GM23338 (cell line): Measurements from ENCODE around the gene DUSP7. TPM values are rescaled to one million over a fixed set of nuclear protein-coding genes. Genes with fewer than 3 reads are reported as not detected.

Experiments used
- ATAC-seq: fragments of 200-7000 bp; cut with Tn5 transposase; 3 replicates; pipeline ENCODE4 v1.9.1; 2020
- DNase-seq: peaks from one replicate; pipeline ENCODE4 v3.0.0-alpha.2; 2015; ENCODE audit warnings: low spot score
- H2AFZ ChIP-seq: fragments of 200-600 bp; sonication (generic); 2 replicates; pipeline ENCODE4 v1.8.0; 2016; ENCODE audit warnings: antibody characterized with exemption, mild to moderate bottlenecking, moderate library complexity
- H3F3A ChIP-seq: fragments of 200-600 bp; sonication (generic); replicated peaks from 2 replicates; pipeline ENCODE4 v1.8.0; 2017; ENCODE audit warnings: antibody characterized with exemption, mixed run types, low read depth
- H3K27ac ChIP-seq: fragments of 200-600 bp; sonication (generic); 2 replicates; pipeline ENCODE4 v1.6.1; 2016; ENCODE audit warnings: low read depth
- H3K27me3 ChIP-seq: fragments of 200-600 bp; sonication (generic); 2 replicates; pipeline ENCODE4 v1.8.0; 2016; ENCODE audit warnings: mild to moderate bottlenecking, mixed run types, moderate library complexity; ENCODE audit not compliant: insufficient read depth
- H3K36me3 ChIP-seq: fragments of 200-600 bp; sonication (generic); 2 replicates; pipeline ENCODE4 v1.8.0; 2016; ENCODE audit warnings: mild to moderate bottlenecking; ENCODE audit not compliant: insufficient read depth
- H3K4me1 ChIP-seq: fragments of 200-600 bp; sonication (generic); 2 replicates; pipeline ENCODE4 v1.8.0; 2016; ENCODE audit warnings: mild to moderate bottlenecking, moderate library complexity; ENCODE audit not compliant: insufficient read depth
- H3K4me2 ChIP-seq: fragments of 200-600 bp; sonication (generic); 2 replicates; pipeline ENCODE4 v1.7.1; 2017; ENCODE audit warnings: mixed run types
- H3K4me3 ChIP-seq: fragments of 200-600 bp; sonication (generic); 2 replicates; pipeline ENCODE4 v1.6.1; 2016; ENCODE audit warnings: mixed run types
- H3K79me2 ChIP-seq: fragments of 200-600 bp; sonication (generic); replicated peaks from 2 replicates; pipeline ENCODE4 v1.8.0; 2017; ENCODE audit warnings: mild to moderate bottlenecking; ENCODE audit not compliant: insufficient read depth
- H3K9me2 ChIP-seq: fragments of 200-600 bp; sonication (generic); 2 replicates; pipeline ENCODE4 v1.8.0; 2017; ENCODE audit not compliant: insufficient read depth
- H4K20me1 ChIP-seq: fragments of 200-600 bp; sonication (generic); replicated peaks from 2 replicates; pipeline ENCODE4 v1.8.0; 2017; ENCODE audit warnings: mild to moderate bottlenecking; ENCODE audit not compliant: insufficient read depth
- H3K27ac Mint-ChIP-seq: 2 replicates; pipeline ENCODE4 v1.8.0; 2020; ENCODE audit warnings: inconsistent platforms, mild to moderate bottlenecking, moderate library complexity, mixed read lengths
- H3K27me3 Mint-ChIP-seq: 3 replicates; pipeline ENCODE4 v1.8.0; 2022; ENCODE audit warnings: low read depth, mild to moderate bottlenecking, moderate library complexity, mixed read lengths, inconsistent platforms; ENCODE audit not compliant: insufficient read depth, poor library complexity
- H3K36me3 Mint-ChIP-seq: 3 replicates; pipeline ENCODE4 v1.8.0; 2021; ENCODE audit warnings: low read depth, mild to moderate bottlenecking, inconsistent platforms, moderate library complexity, mixed read lengths
- H3K4me1 Mint-ChIP-seq: 3 replicates; pipeline ENCODE4 v1.8.0; 2020; ENCODE audit warnings: mild to moderate bottlenecking, inconsistent platforms, mixed read lengths
- H3K4me3 Mint-ChIP-seq: 3 replicates; pipeline ENCODE4 v1.8.0; 2021; ENCODE audit warnings: moderate library complexity, mild to moderate bottlenecking, inconsistent platforms, mixed read lengths
- H3K9me3 Mint-ChIP-seq: 3 replicates; pipeline ENCODE4 v1.8.0; 2020; ENCODE audit warnings: moderate library complexity, mild to moderate bottlenecking, inconsistent platforms, mixed read lengths
- EZH2phosphoT487 ChIP-seq: fragments of 200-600 bp; sonication (generic); IDR thresholded peaks from one replicate; pipeline ENCODE4 v1.8.1; 2018; ENCODE audit warnings: antibody characterized with exemption; ENCODE audit not compliant: unreplicated experiment
- JUNB ChIP-seq: IDR thresholded peaks from one replicate; pipeline ENCODE4 v1.6.1; 2016; ENCODE audit warnings: antibody characterized with exemption; ENCODE audit not compliant: unreplicated experiment
- POLR2AphosphoS5 ChIP-seq: IDR thresholded peaks from 2 replicates; pipeline ENCODE4 v1.6.1; 2016; ENCODE audit warnings: antibody characterized with exemption, low read depth
- ZNF114 ChIP-seq: fragments of 250-450 bp; sonication (Bioruptor Pico); IDR thresholded peaks from 2 replicates; pipeline ENCODE4 v1.5.0; 2020; ENCODE audit warnings: mild to moderate bottlenecking, moderate library complexity
- ZNF331 ChIP-seq: fragments of 250-450 bp; sonication (Bioruptor Pico); IDR thresholded peaks from 2 replicates; pipeline ENCODE4 v1.5.0; 2020; ENCODE audit warnings: low read depth, mild to moderate bottlenecking, moderate library complexity
- polyA plus RNA-seq: library from polyadenylated mRNA; unstranded; fragments of >200 nt; fragmentation: Nextera tagmentation; extraction: Ambion mirVana; gene quantifications from 2 replicates; pipeline ENCODE4 v1.2.1, GENCODE V29; 2016
- total RNA-seq: library from RNA; depleted of rRNA; stranded (reverse); fragments of >200 nt; shearing (Covaris generic); gene quantifications from 2 replicates; pipeline ENCODE4 v1.2.3, GENCODE V29; 2014
- TF ChIP-seq, protein P1 (sequence below): IDR thresholded peaks from 2 replicates; pipeline ENCODE4 v1.6.1; 2016; ENCODE audit warnings: antibody characterized with exemption
- TF ChIP-seq, protein P2 (sequence below): IDR thresholded peaks from one replicate; pipeline ENCODE4 v1.6.1; 2018; ENCODE audit warnings: antibody characterized with exemption; ENCODE audit not compliant: unreplicated experiment
- TF ChIP-seq, protein P3 (sequence below), 2 experiments: fragments of 200-600 bp in 1 of 2; sonication (generic) in 1 of 2; conservative IDR thresholded peaks; 2 replicates each; pipeline versions ENCODE4 v1.5.1 to v1.6.1; 2016 to 2017; ENCODE audit warnings: antibody characterized with exemption in 2 of 2, low read depth in 2 of 2, mild to moderate bottlenecking in 2 of 2, moderate library complexity in 1 of 2

The DUSP7 gene
- total and polyA plus RNA-seq, 2 experiments from 2014 or later = 5.6 to 14.7 TPM

DNA sequence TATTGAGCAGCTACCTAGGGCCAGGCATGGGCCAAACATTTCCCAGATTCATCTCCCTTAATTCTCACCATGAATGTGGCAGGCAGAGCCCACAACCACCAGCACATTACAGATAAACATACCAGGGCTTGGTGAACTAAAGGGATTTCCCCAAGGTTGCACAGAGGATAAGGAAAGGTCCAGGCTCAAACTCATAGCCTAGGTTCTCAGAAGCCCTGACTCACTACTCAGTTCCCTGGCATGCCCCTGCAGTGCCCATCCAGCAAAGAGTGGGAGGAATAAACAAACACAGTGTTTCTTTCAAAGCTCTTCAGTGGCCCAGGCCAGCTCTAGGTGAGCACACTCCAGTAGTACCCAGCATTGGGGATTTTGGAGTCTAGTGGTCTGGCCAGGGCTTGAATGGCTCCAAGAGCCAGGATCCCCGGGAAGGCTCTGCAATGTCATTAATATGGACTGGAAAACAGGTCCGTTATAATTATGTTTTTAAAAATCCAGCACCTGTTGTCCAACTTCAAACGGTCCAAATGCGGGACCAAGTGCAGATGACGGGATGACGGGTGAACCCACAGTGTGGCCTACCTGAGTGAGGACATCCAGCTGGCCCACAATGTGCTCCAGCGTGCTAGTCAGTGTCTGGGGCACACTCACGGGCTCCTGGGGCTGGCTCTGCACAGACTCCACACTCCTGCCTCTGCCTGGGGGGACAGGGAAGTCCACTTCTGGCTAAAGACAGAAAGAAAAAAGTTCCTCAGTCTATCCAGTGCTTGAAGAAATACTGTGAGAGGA, 39.8 kb upstream of the DUSP7 start:
- peaks cover 2% of the 10 kb centered on the region for H3K27me3 Mint-ChIP-seq
- TF ChIP-seq JUNB = no peak
- TF ChIP-seq, protein P1, sequence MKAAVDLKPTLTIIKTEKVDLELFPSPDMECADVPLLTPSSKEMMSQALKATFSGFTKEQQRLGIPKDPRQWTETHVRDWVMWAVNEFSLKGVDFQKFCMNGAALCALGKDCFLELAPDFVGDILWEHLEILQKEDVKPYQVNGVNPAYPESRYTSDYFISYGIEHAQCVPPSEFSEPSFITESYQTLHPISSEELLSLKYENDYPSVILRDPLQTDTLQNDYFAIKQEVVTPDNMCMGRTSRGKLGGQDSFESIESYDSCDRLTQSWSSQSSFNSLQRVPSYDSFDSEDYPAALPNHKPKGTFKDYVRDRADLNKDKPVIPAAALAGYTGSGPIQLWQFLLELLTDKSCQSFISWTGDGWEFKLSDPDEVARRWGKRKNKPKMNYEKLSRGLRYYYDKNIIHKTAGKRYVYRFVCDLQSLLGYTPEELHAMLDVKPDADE = no peak
- no peak for TF ChIP-seq ZNF331 (CRISPR knock-in tag)
- no peak for TF ChIP-seq ZNF114 (CRISPR knock-in tag)
- no peak for TF ChIP-seq POLR2AphosphoS5
- TF ChIP-seq, protein P2, sequence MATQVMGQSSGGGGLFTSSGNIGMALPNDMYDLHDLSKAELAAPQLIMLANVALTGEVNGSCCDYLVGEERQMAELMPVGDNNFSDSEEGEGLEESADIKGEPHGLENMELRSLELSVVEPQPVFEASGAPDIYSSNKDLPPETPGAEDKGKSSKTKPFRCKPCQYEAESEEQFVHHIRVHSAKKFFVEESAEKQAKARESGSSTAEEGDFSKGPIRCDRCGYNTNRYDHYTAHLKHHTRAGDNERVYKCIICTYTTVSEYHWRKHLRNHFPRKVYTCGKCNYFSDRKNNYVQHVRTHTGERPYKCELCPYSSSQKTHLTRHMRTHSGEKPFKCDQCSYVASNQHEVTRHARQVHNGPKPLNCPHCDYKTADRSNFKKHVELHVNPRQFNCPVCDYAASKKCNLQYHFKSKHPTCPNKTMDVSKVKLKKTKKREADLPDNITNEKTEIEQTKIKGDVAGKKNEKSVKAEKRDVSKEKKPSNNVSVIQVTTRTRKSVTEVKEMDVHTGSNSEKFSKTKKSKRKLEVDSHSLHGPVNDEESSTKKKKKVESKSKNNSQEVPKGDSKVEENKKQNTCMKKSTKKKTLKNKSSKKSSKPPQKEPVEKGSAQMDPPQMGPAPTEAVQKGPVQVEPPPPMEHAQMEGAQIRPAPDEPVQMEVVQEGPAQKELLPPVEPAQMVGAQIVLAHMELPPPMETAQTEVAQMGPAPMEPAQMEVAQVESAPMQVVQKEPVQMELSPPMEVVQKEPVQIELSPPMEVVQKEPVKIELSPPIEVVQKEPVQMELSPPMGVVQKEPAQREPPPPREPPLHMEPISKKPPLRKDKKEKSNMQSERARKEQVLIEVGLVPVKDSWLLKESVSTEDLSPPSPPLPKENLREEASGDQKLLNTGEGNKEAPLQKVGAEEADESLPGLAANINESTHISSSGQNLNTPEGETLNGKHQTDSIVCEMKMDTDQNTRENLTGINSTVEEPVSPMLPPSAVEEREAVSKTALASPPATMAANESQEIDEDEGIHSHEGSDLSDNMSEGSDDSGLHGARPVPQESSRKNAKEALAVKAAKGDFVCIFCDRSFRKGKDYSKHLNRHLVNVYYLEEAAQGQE = no peak
- TF ChIP-seq EZH2phosphoT487 = no peak
- Histone ChIP-seq H4K20me1 (no peaks in the 10 kb centered on the region), H3K27ac (no peak overlapping the region), H3K36me3 (peaks cover 8% of the 10 kb centered on the region; the same call in 1 of the 2 replicates), H3K79me2 (no peaks in the 10 kb centered on the region), H3K9me2 (no peaks in the 10 kb centered on the region), H2AFZ (no peak overlapping the region), H3K4me2 (no peak overlapping the region), H3K27me3 (no peaks in the 10 kb centered on the region), H3K4me1 (no peaks in the 10 kb centered on the region), H3K4me3 (no peak overlapping the region), H3F3A (no peaks in the 10 kb centered on the region)
- ATAC-seq = no peak
- H3K9me3 Mint-ChIP-seq = no peaks in the 10 kb centered on the region; the same call in 2 of the 3 replicates
- H3K36me3 Mint-ChIP-seq = peaks cover 25% of the 10 kb centered on the region
- peaks cover 5% of the 10 kb centered on the region; the same call in 2 of the 3 replicates for H3K4me1 Mint-ChIP-seq
- no peak overlapping the region for H3K27ac Mint-ChIP-seq
- DNase-seq = no peak
- no peak overlapping the region for H3K4me3 Mint-ChIP-seq

DNA sequence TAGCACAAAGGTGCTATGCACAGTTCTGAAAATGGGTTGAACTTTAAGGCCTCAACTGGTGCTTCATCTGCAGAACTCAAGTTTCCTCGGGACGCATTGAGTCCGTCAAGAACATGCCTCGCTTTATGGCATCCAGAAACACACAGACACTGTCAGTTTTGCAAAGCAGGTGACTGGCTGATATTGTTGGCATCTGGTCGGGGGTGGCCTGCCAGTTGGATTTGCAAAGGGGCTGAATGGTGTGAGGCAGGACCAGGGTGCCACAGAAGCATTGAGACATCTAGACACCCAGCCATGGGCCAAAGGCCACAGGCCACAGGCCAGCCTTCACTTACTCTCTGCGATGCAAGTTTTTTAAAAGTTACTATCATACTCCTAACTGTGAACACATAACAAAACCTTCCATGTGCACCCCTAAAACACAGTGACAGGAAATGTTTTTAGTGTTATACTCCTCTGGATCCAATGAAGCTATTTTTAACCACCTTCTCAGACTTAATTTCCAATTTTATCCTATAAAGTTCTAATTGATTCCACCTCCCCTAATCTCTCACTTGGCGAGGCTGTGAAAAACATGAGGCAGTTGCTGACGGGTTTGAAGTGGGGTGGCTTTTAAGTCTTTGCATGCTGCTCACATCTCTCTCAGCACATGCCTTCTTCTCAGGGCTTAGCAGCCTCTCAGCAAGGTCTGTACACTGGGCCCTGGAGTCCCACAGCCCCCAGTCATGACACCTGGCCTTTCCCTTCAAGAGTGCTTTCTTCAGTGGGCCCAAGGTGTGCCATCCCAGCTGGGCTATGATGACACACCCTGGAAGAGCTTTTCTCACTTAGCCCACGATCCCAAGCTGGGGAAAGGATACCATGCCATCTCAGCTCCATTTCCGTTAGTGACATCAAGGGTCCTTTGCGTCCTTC, 38.5 kb upstream of the DUSP7 start:
- Histone ChIP-seq H2AFZ (no peak overlapping the region), H3K9me2 (no peaks in the 10 kb centered on the region), H3K4me2 (no peak overlapping the region), H3K4me3 (no peak overlapping the region), H4K20me1 (no peaks in the 10 kb centered on the region), H3K4me1 (no peaks in the 10 kb centered on the region), H3K27me3 (no peaks in the 10 kb centered on the region), H3F3A (no peaks in the 10 kb centered on the region), H3K79me2 (no peaks in the 10 kb centered on the region), H3K27ac (no peak overlapping the region), H3K36me3 (peaks cover 6% of the 10 kb centered on the region; the same call in 1 of the 2 replicates)
- H3K27ac Mint-ChIP-seq = no peak overlapping the region
- no peaks in the 10 kb centered on the region for H3K9me3 Mint-ChIP-seq
- peaks cover 12% of the 10 kb centered on the region for H3K36me3 Mint-ChIP-seq
- peaks cover 10% of the 10 kb centered on the region; the same call in 2 of the 3 replicates for H3K4me1 Mint-ChIP-seq
- no peak overlapping the region for H3K4me3 Mint-ChIP-seq
- H3K27me3 Mint-ChIP-seq = peaks cover 2% of the 10 kb centered on the region
- DNase-seq (no peak), ATAC-seq (no peak)
- TF ChIP-seq, protein P1 = no peak
- TF ChIP-seq, protein P3, sequence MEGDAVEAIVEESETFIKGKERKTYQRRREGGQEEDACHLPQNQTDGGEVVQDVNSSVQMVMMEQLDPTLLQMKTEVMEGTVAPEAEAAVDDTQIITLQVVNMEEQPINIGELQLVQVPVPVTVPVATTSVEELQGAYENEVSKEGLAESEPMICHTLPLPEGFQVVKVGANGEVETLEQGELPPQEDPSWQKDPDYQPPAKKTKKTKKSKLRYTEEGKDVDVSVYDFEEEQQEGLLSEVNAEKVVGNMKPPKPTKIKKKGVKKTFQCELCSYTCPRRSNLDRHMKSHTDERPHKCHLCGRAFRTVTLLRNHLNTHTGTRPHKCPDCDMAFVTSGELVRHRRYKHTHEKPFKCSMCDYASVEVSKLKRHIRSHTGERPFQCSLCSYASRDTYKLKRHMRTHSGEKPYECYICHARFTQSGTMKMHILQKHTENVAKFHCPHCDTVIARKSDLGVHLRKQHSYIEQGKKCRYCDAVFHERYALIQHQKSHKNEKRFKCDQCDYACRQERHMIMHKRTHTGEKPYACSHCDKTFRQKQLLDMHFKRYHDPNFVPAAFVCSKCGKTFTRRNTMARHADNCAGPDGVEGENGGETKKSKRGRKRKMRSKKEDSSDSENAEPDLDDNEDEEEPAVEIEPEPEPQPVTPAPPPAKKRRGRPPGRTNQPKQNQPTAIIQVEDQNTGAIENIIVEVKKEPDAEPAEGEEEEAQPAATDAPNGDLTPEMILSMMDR (conservative IDR thresholded peaks at IDR 0.05; ENCODE audit: low read depth in 2 of 2) = no peak
